HepG2 (cell line): Measurements from ENCODE around the gene FBXL13. TPM values are rescaled to one million over a fixed set of nuclear protein-coding genes. Genes with fewer than 3 reads are reported as not detected.

ENCODE experiments used
- ATF7 ChIP-seq, 2 experiments: fragments of 450-650 bp in 1 of 2; sonication (generic) in 1 of 2; formaldehyde crosslinking in 1 of 2; IDR thresholded peaks; 2 replicates each; pipeline versions ENCODE4 v1.4.0 to v1.6.1; 2016 to 2020; ENCODE audit warnings: antibody characterized with exemption in 1 of 2, mild to moderate bottlenecking in 1 of 2, missing genetic modification reagents in 1 of 2
- CC2D1A ChIP-seq: sonication (generic); formaldehyde crosslinking; IDR thresholded peaks from 2 replicates; pipeline ENCODE4 v1.8.1; 2023; ENCODE audit warnings: mild to moderate bottlenecking, missing genetic modification reagents
- E2F5 ChIP-seq: sonication (generic); formaldehyde crosslinking; conservative IDR thresholded peaks from 2 replicates; pipeline ENCODE4 v1.4.0; 2020; ENCODE audit warnings: missing genetic modification reagents
- EEA1 ChIP-seq: sonication (generic); formaldehyde crosslinking; IDR thresholded peaks from 2 replicates; pipeline ENCODE4 v1.5.1; 2020; ENCODE audit warnings: mild to moderate bottlenecking, missing genetic modification reagents, borderline replicate concordance
- EZH2 ChIP-seq: conservative IDR thresholded peaks from 2 replicates; pipeline ENCODE4 v1.6.1; 2012; ENCODE audit warnings: mild to moderate bottlenecking, low read depth, low read length, moderate library complexity
- FOSL2 ChIP-seq: sonication (generic); formaldehyde crosslinking; IDR thresholded peaks from 2 replicates; pipeline ENCODE4 v1.4.0; 2020; ENCODE audit warnings: missing genetic modification reagents
- FOXM1 ChIP-seq: sonication (generic); formaldehyde crosslinking; IDR thresholded peaks from 2 replicates; pipeline ENCODE4 v1.5.0; 2020; ENCODE audit warnings: missing genetic modification reagents
- HOXA9 ChIP-seq: sonication (generic); formaldehyde crosslinking; IDR thresholded peaks from 2 replicates; pipeline ENCODE4 v1.8.1; 2022; ENCODE audit warnings: missing genetic modification reagents, mild to moderate bottlenecking, moderate library complexity, borderline replicate concordance
- MAFK ChIP-seq, 2 experiments: IDR thresholded peaks in 1 of 2; conservative IDR thresholded peaks in 1 of 2; 2 replicates each; pipeline ENCODE4 v1.6.1; 2011; ENCODE audit warnings: improper control_type of control experiment in 2 of 2, low read length in 2 of 2
- MEIS1 ChIP-seq: sonication (generic); formaldehyde crosslinking; IDR thresholded peaks from 2 replicates; pipeline ENCODE4 v1.9.0; 2021; ENCODE audit warnings: mild to moderate bottlenecking, missing genetic modification reagents, moderate library complexity, borderline replicate concordance
- MTA1 ChIP-seq: sonication (generic); formaldehyde crosslinking; IDR thresholded peaks from 2 replicates; pipeline ENCODE4 v1.4.0; 2020; ENCODE audit warnings: missing genetic modification reagents, mild to moderate bottlenecking, borderline replicate concordance
- PHF21A ChIP-seq: sonication (generic); formaldehyde crosslinking; IDR thresholded peaks from 2 replicates; pipeline ENCODE4 v1.5.0; 2020; ENCODE audit warnings: mild to moderate bottlenecking, missing genetic modification reagents
- PPARG ChIP-seq: conservative IDR thresholded peaks from 2 replicates; pipeline ENCODE4 v1.6.1; 2016; ENCODE audit warnings: missing biosample characterization, missing genetic modification reagents
- SPEN ChIP-seq: sonication (generic); formaldehyde crosslinking; IDR thresholded peaks from 2 replicates; pipeline ENCODE4 v1.5.1; 2020; ENCODE audit warnings: low read depth, mild to moderate bottlenecking, missing genetic modification reagents
- TBP ChIP-seq: sonication (generic); formaldehyde crosslinking; IDR thresholded peaks from 2 replicates; pipeline ENCODE4 v1.5.0; 2020; ENCODE audit warnings: missing genetic modification reagents
- ZC3H13 ChIP-seq: sonication (generic); formaldehyde crosslinking; IDR thresholded peaks from 2 replicates; pipeline ENCODE4 v1.8.1; 2023; ENCODE audit warnings: mild to moderate bottlenecking, missing genetic modification reagents, moderate library complexity
- ZNF17 ChIP-seq: sonication (generic); formaldehyde crosslinking; IDR thresholded peaks from 2 replicates; pipeline ENCODE4 v1.5.0; 2020; ENCODE audit warnings: mild to moderate bottlenecking, missing genetic modification reagents
- ZNF234 ChIP-seq: sonication (generic); formaldehyde crosslinking; conservative IDR thresholded peaks from 2 replicates; pipeline ENCODE4 v1.5.1; 2020; ENCODE audit warnings: mild to moderate bottlenecking, missing genetic modification reagents
- ZNF557 ChIP-seq: sonication (generic); formaldehyde crosslinking; IDR thresholded peaks from 2 replicates; pipeline ENCODE4 v1.4.0; 2020; ENCODE audit warnings: missing genetic modification reagents
- ZNF589 ChIP-seq: sonication (generic); formaldehyde crosslinking; conservative IDR thresholded peaks from 2 replicates; pipeline ENCODE4 v1.8.0; 2022; ENCODE audit warnings: mild to moderate bottlenecking, moderate library complexity, missing genetic modification reagents
- ZNF720 ChIP-seq: sonication (generic); formaldehyde crosslinking; IDR thresholded peaks from 2 replicates; pipeline ENCODE4 v1.4.0; 2020; ENCODE audit warnings: missing genetic modification reagents
- ZNF781 ChIP-seq: sonication (generic); formaldehyde crosslinking; IDR thresholded peaks from 2 replicates; pipeline ENCODE4 v1.5.1; 2020; ENCODE audit warnings: borderline replicate concordance, mild to moderate bottlenecking, missing genetic modification reagents; ENCODE audit errors: not compliant biosample characterization
- ZSCAN21 ChIP-seq: sonication (generic); formaldehyde crosslinking; IDR thresholded peaks from 2 replicates; pipeline ENCODE4 v1.8.0; 2022; ENCODE audit warnings: mild to moderate bottlenecking, missing genetic modification reagents, moderate library complexity, borderline replicate concordance
- polyA plus RNA-seq, 8 experiments: library from polyadenylated mRNA; depleted of rRNA in 3 of 8; stranded (reverse) in 7 of 8; unstranded in 1 of 8; fragments of >200 nt; fragmentation: Illumina TruSeq in 4 of 8; extraction: Trizol in 4 of 8; gene quantifications; 2 replicates each; pipeline versions ENCODE4 v1.2.1 to v1.2.3, GENCODE V29; 2011 to 2016; ENCODE audit warnings: low read depth in 4 of 8, missing spikeins in 1 of 8, mixed read lengths in 1 of 8; ENCODE audit not compliant: insufficient read depth in 1 of 8
- total RNA-seq, 5 experiments: library from RNA; depleted of rRNA; stranded (reverse); fragments of >200 nt; fragmentation: Illumina TruSeq; extraction: Trizol; gene quantifications; 2 replicates each; pipeline ENCODE4 v1.2.3, GENCODE V29; 2016; ENCODE audit warnings: low read depth in 1 of 5
- TF ChIP-seq, protein P1 (sequence below): sonication (generic); formaldehyde crosslinking; IDR thresholded peaks from 2 replicates; pipeline ENCODE4 v1.4.0; 2020; ENCODE audit warnings: missing genetic modification reagents, mild to moderate bottlenecking, borderline replicate concordance

Gene FBXL13
- total and polyA plus RNA-seq, 2 of the 13 experiments (the other 11 are each of a cell fraction or from before 2014, with no cell fraction given), result 0.24 to 0.77 TPM

DNA sequence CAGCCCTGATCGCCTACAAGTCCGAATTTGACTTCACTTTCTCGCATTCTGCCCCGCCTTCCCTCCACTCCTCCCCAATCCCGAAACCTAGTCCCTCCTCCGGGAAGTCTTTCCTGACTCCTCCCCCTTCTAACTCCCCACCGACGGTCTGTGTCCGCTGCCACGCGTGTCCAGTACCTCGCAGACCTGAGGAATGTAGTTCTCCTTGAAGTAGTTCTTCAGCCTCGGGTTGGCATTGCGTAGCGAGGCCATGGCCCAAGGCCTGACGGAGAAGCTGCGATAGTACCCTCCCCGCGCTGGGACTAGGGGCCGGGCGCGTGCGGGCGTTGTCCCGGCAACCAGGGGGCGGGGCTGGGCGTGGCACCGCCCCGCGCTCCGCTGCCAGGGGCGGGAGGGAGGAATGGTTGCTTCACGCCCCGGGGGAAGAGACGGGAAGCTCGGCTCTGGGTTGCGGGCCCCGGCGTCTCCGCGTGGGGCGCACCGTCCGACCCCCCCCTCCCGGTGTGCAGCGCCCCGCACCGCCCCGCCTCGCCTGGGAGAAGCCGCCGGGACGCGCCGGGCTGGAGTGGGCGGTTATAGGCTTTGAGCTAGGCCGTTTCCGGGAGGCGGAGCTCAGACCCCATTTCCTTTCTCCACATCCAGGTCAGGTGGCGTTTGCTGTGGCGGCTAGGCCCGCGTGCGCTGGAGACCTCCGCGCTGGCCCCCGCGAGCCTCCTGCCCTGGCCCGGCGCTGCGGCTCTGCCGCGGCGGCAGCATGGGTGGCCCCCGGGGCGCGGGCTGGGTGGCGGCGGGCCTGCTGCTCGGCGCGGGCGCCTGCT lies at the start of gene FBXL13, which contains the start of gene ARMC10 (continued):
- TF ChIP-seq, protein P1, sequence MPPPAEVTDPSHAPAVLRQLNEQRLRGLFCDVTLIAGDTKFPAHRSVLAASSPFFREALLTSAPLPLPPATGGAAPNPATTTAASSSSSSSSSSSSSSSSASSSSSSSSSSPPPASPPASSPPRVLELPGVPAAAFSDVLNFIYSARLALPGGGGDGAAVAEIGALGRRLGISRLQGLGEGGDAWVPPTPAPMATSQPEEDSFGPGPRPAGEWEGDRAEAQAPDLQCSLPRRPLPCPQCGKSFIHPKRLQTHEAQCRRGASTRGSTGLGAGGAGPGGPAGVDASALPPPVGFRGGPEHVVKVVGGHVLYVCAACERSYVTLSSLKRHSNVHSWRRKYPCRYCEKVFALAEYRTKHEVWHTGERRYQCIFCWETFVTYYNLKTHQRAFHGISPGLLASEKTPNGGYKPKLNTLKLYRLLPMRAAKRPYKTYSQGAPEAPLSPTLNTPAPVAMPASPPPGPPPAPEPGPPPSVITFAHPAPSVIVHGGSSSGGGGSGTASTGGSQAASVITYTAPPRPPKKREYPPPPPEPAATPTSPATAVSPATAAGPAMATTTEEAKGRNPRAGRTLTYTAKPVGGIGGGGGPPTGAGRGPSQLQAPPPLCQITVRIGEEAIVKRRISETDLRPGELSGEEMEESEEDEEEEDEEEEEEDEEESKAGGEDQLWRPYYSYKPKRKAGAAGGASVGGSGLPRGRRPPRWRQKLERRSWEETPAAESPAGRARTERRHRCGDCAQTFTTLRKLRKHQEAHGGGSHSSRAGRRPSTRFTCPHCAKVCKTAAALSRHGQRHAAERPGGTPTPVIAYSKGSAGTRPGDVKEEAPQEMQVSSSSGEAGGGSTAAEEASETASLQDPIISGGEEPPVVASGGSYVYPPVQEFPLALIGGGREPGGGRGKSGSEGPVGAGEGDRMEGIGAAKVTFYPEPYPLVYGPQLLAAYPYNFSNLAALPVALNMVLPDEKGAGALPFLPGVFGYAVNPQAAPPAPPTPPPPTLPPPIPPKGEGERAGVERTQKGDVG, result no peak
- TF ChIP-seq EEA1 (CRISPR knock-in tag), result no peak; the same call in 1 of the 2 replicates
- no peak for TF ChIP-seq FOXM1 (CRISPR knock-in tag)
- TF ChIP-seq ZNF557 (CRISPR knock-in tag), result 0 out of 2 replicates have a peak, but pooled peaks have one; percentile 31
- 0 out of 2 replicates have a peak, but pooled peaks have one; percentile 24 for TF ChIP-seq E2F5
- TF ChIP-seq SPEN (CRISPR knock-in tag), result 0 out of 2 replicates have a peak, but pooled peaks have one; percentile 24
- TF ChIP-seq ZNF720 (CRISPR knock-in tag), result no peak
- TF ChIP-seq ATF7 (IDR thresholded peaks at IDR 0.05), result no peak
- TF ChIP-seq ATF7 (CRISPR knock-in tag; IDR thresholded peaks at IDR 0.05), result 0 out of 2 replicates have a peak, but pooled peaks have one; percentile 16
- TF ChIP-seq ZNF234 (CRISPR knock-in tag), result no peak
- peak; percentile 58 for TF ChIP-seq ZC3H13 (CRISPR knock-in tag)
- TF ChIP-seq MAFK (conservative IDR thresholded peaks at IDR 0.05 in 1 of 2, IDR thresholded peaks at IDR 0.05 in 1 of 2; ENCODE audit: low read length in 2 of 2), result no peak
- TF ChIP-seq ZNF589 (CRISPR knock-in tag), result no peak; the same call in 1 of the 2 replicates
- no peak for TF ChIP-seq TBP (CRISPR knock-in tag)
- TF ChIP-seq PPARG (CRISPR knock-in tag), result no peak
- TF ChIP-seq ZSCAN21 (CRISPR knock-in tag), result no peak; the same call in 1 of the 2 replicates
- no peak for TF ChIP-seq EZH2
- no peak for TF ChIP-seq ZNF17 (CRISPR knock-in tag)
- TF ChIP-seq ZNF781 (CRISPR knock-in tag), result no peak
- no peak for TF ChIP-seq HOXA9 (CRISPR knock-in tag)
- no peak for TF ChIP-seq FOSL2 (CRISPR knock-in tag)
- no peak for TF ChIP-seq CC2D1A
- TF ChIP-seq MTA1 (CRISPR knock-in tag), result peak; percentile 35; the same call in 1 of the 2 replicates
- TF ChIP-seq PHF21A (CRISPR knock-in tag), result peak; percentile 56; the same call in 1 of the 2 replicates
- TF ChIP-seq MEIS1, result no peak
